Testis (tissue), 2 donors: ENCODE results near the gene BORA.

Experiments used
- CTCF ChIP-seq, 3 experiments: fragments of 450-650 bp in 2 of 3; fragments of 200-600 bp in 1 of 3; sonication (generic) in 1 of 3; IDR thresholded peaks; one replicate each; pipeline ENCODE4 v1.5.1; 2016 to 2019; ENCODE audit warnings: antibody characterized with exemption in 3 of 3, mild to moderate bottlenecking in 2 of 3, moderate library complexity in 1 of 3
- POLR2A ChIP-seq: fragments of 450-650 bp; IDR thresholded peaks from one replicate; pipeline ENCODE4 v1.6.1; 2017; ENCODE audit warnings: antibody characterized with exemption, mild to moderate bottlenecking, moderate library complexity

- TF ChIP-seq CTCF (IDR thresholded peaks at IDR 0.05) (no peak), POLR2A (no peak)
Measured at GRCh38 chr13:72716776-72717175, 10.9 kb upstream of the BORA start.
